Cardiac muscle cell (in vitro differentiated cells and primary cell): ENCODE measurements around the gene SIRT2. TPM values are rescaled to one million over a fixed set of nuclear protein-coding genes. Genes with fewer than 3 reads are reported as not detected.

Experiments used
- DNase-seq, 2 donors: peaks; one replicate each; pipeline versions ENCODE4 v3.0.0 to v3.0.0-alpha.2; 2010 to 2017; ENCODE audit warnings: low read depth in 1 of 2, low spot score in 1 of 2
- H3K27ac ChIP-seq: fragments of 200-600 bp; sonication (generic); 2 replicates; pipeline ENCODE4 v1.5.1; 2016
- H3K27me3 ChIP-seq: fragments of 200-600 bp; sonication (generic); 2 replicates; pipeline ENCODE4 v1.6.0; 2016; ENCODE audit warnings: control low read depth
- H3K36me3 ChIP-seq: fragments of 200-600 bp; sonication (generic); 2 replicates; pipeline ENCODE4 v1.5.1; 2016; ENCODE audit warnings: control low read depth
- H3K4me1 ChIP-seq: fragments of 200-600 bp; sonication (generic); 2 replicates; pipeline ENCODE4 v1.8.1; 2017; ENCODE audit warnings: low read depth, mild to moderate bottlenecking, mixed run types
- H3K4me3 ChIP-seq: fragments of 200-600 bp; sonication (generic); 2 replicates; pipeline ENCODE4 v1.5.1; 2016; ENCODE audit warnings: mild to moderate bottlenecking
- H3K9me3 ChIP-seq: fragments of 200-600 bp; sonication (generic); 2 replicates; pipeline ENCODE4 v1.5.1; 2017; ENCODE audit warnings: low read depth, mild to moderate bottlenecking, control low read depth
- CTCF ChIP-seq: IDR thresholded peaks from 2 replicates; pipeline ENCODE4 v1.5.1; 2012; ENCODE audit warnings: low read depth, mild to moderate bottlenecking, low read length
- polyA plus RNA-seq: library from polyadenylated mRNA; unstranded; fragments of >200 nt; fragmentation: Nextera tagmentation; extraction: Ambion mirVana; gene quantifications from 2 replicates; pipeline ENCODE4 v1.2.1, GENCODE V29; 2016
- total RNA-seq: library from RNA; depleted of rRNA; stranded (reverse); fragments of >200 nt; gene quantifications from 2 replicates; pipeline ENCODE4 v1.2.3, GENCODE V29; 2016

SIRT2 gene
- total and polyA plus RNA-seq, 2 experiments from 2014 or later: 33.4 to 33.5 TPM

GRCh38 chr19:38848299-38849146 is 50.9 kb downstream of the SIRT2 start:
- no peak for TF ChIP-seq CTCF
- H3K9me3 ChIP-seq: no peaks in the 10 kb centered on the region
- H3K27me3 ChIP-seq: no peaks in the 10 kb centered on the region
- DNase-seq: no peak
- H3K4me1 ChIP-seq: peaks cover 16% of the 10 kb centered on the region
- H3K27ac ChIP-seq: peak overlapping the region; percentile 98
- peak overlapping the region; percentile 77 for H3K4me3 ChIP-seq
- H3K36me3 ChIP-seq: peaks cover 37% of the 10 kb centered on the region

GRCh38 chr19:38846097-38846496 is 53.3 kb downstream of the SIRT2 start:
- Histone ChIP-seq H3K4me1 (peaks cover 11% of the 10 kb centered on the region), H3K9me3 (no peaks in the 10 kb centered on the region), H3K27ac (no peak overlapping the region), H3K36me3 (peaks cover 59% of the 10 kb centered on the region), H3K4me3 (no peak overlapping the region), H3K27me3 (no peaks in the 10 kb centered on the region)
- no peak for TF ChIP-seq CTCF
- no peak for DNase-seq

DNA sequence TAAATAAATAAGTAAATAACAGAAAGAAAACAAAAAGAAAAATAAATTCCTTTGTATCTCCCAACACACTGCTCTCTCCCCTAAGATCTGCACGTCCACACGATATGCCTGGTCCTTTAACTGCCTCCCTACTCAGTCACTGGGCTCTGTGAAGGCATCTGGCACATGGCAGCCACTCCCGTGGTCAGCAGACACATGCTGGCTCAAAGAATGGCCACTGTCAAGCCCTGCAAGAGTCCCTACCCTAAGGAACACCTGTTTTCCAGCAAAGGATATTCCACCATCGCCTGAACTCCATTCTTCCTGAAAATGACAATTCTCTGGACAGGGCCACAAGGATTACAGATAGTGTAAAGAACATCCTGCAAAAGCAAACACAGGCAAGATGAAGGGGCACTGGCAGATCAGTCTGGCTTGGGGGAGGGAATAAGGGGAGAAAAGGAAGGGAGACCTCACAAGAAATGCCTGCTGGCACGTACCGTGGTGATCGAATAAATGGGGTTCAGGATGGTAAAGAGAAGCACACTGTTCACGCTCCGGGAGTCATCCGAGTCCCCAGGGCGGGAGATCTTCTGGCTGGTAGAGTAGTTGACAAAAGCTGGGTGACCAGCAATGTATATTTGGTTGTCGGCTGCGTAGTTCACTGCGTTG is 53.9 kb downstream of the SIRT2 start:
- no peak overlapping the region for H3K27ac ChIP-seq

GRCh38 chr19:38844093-38844686 is 55.2 kb downstream of the SIRT2 start:
- Histone ChIP-seq H3K27ac (no peak overlapping the region), H3K36me3 (peaks cover 76% of the 10 kb centered on the region)
- TF ChIP-seq CTCF: no peak

More for the DNA sequence above, 53.9 kb downstream of the SIRT2 start:
- no peak overlapping the region for H3K4me3 ChIP-seq
- no peak for DNase-seq
- peaks cover 8% of the 10 kb centered on the region for H3K4me1 ChIP-seq
- H3K27me3 ChIP-seq: no peaks in the 10 kb centered on the region
- peaks cover 65% of the 10 kb centered on the region for H3K36me3 ChIP-seq
- TF ChIP-seq CTCF: no peak
- no peaks in the 10 kb centered on the region for H3K9me3 ChIP-seq

GRCh38 chr19:38843175-38843758 is 56.2 kb downstream of the SIRT2 start:
- Histone ChIP-seq H3K27ac (peak overlapping the region; percentile 24), H3K27me3 (no peaks in the 10 kb centered on the region), H3K36me3 (peaks cover 85% of the 10 kb centered on the region), H3K4me3 (no peak overlapping the region), H3K9me3 (no peaks in the 10 kb centered on the region), H3K4me1 (peaks cover 3% of the 10 kb centered on the region)
- TF ChIP-seq CTCF: no peak
- no peak for DNase-seq

More at GRCh38 chr19:38844093-38844686, 55.2 kb downstream of the SIRT2 start:
- peaks cover 8% of the 10 kb centered on the region for H3K4me1 ChIP-seq
- no peak for DNase-seq
- H3K27me3 ChIP-seq: no peaks in the 10 kb centered on the region
- H3K9me3 ChIP-seq: no peaks in the 10 kb centered on the region
- no peak overlapping the region for H3K4me3 ChIP-seq
